KG1 (cell line): ENCODE results near the gene AGMO.

ENCODE experiments used
- DNase-seq: peaks from one replicate; lab custom pipeline; 2025; lab: John Stamatoyannopoulos, UW

The AGMO gene

GRCh38 chr7:15218261-15218660, 343.6 kb downstream of the AGMO start:
- no peak for DNase-seq

- no peak for DNase-seq
These were observed 346.2 kb downstream of the AGMO start for GRCh38 chr7:15215616-15216015.

DNA sequence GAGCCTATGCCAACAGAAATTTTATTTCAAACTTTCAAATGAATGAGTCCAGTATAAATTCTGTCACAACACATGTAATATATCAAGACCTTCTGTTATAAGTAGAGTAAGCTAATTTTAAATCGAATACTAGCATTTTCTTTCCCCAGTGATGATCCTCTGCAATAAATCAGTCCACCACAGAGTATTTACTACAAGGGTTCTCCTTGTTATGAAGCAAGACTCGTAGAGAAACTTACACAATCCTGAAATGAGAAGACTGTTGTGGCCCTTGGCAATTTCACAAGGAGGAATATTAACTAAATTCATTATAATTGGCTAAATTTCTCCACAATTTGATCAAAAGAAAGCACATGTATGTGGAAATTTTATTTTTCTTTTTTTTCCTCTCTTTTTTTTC, 346.8 kb downstream of the AGMO start:
- no peak for DNase-seq

- DNase-seq = no peak
These were observed 348.7 kb downstream of the AGMO start for GRCh38 chr7:15213093-15213492.

GRCh38 chr7:15209429-15209828, 352.4 kb downstream of the AGMO start:
- DNase-seq = no peak

GRCh38 chr7:15204421-15204820, 357.4 kb downstream of the AGMO start:
- DNase-seq = no peak

DNA sequence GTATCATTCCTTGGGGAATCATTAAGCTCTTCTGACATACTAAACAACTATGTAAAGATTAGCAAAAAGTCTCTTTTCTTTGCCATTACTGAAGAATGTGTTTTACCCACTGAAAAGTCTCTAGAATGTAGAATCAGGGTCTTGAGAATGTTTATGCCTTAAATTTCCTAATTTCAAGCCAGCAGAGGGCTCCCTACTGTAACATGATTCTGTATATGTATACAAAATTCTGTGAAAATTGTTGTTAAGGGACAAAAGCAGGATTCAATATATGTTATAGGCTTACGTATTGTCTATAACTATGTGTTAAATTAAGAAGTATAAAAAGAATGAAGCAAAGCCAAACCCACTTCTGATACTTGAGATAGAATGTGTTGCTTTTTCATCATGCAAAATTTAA, 362.3 kb downstream of the AGMO start:
- DNase-seq = no peak

- DNase-seq = no peak
These were observed 364.5 kb downstream of the AGMO start for GRCh38 chr7:15197042-15197977.

DNA sequence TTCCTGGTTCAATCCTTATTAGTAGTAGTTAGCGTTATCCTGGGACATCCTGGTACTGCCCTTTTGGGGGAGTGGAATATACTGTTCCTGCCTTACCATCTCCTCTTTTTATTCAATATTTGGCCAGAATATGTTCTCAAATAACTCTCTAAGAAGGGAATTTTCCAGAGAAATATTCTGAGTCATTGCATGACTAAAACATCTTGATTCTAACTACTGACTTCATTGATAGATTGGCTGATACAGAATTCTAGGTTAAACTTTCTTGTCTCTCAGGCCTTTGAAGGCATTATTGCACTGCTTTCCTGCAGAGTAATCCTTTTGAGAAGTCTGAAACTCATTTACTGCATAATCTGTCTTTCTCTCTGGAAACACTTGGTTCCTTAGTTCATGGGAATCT, 383.8 kb downstream of the AGMO start:
- DNase-seq = no peak

DNA sequence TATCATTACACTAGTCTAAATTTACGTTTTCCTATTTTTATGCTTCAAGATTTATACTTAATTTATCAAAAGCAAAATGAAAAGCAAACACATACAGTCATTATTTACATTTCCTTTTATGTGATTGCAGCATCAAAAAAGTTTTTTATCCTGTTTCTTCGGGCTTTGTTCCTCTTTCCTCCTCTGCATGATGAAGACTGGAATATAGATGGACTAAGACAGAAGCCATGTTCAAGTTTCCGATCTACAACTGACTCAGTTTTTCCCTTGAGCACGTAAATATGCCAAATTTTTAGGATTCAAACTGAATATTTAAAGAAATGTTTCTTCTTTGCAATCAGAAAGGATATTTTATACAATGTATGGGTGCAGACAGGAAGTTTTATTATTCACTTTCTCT, 385.7 kb downstream of the AGMO start:
- no peak for DNase-seq

GRCh38 chr7:15175152-15175551, 386.7 kb downstream of the AGMO start:
- no peak for DNase-seq

DNA sequence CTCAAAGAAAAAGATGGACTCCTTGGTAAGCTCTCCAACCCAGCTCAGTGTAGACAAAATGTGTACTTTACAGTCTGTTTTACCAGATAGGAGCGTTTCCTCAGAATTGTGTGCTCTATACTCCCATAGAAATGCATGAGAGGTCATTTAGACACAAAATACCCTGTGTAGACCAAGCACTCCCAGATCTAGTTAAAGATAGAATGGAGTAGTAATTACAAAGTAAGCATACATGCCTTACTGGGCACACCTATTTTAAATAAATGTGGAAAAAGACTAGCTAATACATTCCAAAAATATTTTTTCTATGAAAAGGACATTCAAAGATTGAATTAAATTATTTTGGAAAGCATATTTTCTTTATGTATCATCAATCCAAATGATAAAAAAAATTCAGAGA, 387.3 kb downstream of the AGMO start:
- no peak for DNase-seq

DNA sequence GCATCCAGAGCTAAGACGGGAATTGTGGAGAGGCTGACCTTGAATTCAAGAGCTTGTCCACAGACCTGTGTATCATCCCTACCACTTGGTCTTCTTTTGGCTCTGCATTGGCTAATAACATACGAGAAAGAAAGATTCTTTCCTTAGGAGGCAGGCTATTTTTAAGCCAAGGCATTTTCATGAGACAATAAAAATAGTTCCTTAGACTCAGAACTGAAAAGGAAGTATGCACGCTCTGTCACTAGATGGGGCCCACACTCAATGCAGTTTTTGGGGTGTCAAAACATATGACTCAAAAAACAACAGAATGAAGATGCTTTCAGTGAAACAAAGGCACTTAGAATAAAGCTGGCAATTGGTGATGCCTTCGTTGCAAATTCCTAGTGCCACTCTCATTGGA, 393.3 kb downstream of the AGMO start:
- DNase-seq = no peak

- DNase-seq = no peak
These were observed 393.9 kb downstream of the AGMO start for GRCh38 chr7:15167912-15168311.

DNA sequence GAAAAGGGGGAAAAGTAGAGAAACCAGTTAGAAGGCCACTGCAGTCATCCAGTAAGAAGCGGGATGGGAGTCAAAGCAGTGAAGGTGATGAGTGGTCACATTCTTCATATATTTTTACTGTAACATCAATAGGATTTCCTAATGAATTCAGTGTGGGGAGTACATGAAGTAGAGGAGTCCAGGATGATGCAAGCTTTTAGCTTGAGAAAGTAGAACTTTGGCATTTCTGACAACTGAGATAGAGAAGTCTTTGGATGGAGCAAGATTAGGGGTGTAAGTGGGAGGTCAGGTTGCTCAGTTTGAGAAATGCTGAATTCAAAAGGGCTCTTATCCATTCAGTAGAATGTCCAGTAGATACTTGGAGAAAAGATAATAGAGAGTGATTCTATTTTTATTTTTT, 395.2 kb downstream of the AGMO start:
- DNase-seq = no peak

DNA sequence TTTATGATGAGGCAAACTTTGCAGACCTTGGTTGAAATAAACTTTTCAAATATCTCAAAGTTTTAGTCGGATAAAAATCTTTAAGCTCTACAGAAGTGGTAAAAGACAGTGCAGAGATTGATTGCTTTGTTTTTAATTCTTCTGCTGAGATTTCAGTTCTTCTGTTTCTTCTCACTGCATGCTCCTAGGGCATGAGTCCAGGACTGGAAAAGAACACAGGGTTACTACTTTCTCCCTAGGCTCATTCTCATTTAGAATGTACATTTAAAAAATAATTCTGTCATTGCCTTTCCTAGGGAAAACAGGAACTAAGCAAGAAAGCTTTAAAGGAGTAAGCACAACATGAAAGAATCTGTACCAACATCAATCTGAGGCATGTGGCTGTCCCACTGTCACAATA, 402.6 kb downstream of the AGMO start:
- DNase-seq = no peak

GRCh38 chr7:15158141-15158810, 403.5 kb downstream of the AGMO start:
- DNase-seq = no peak
